Neural crest cell (in vitro differentiated cells): ENCODE data around the gene ELK1. TPM values are rescaled to one million over a fixed set of nuclear protein-coding genes. Genes with fewer than 3 reads are reported as not detected.

Source experiments
- DNase-seq: peaks from one replicate; pipeline ENCODE4 v3.0.0; 2021; ENCODE audit warnings: low read depth, mixed read lengths, low spot score
- H3K27ac Mint-ChIP-seq: one replicate; pipeline ENCODE4 v1.8.0; 2021; ENCODE audit warnings: mild to moderate bottlenecking, mixed read lengths; ENCODE audit not compliant: unreplicated experiment
- H3K27me3 Mint-ChIP-seq: 2 replicates; pipeline ENCODE4 v1.8.0; 2021; ENCODE audit warnings: low read depth, mild to moderate bottlenecking, mixed read lengths
- H3K36me3 Mint-ChIP-seq: 2 replicates; pipeline ENCODE4 v1.8.0; 2021; ENCODE audit warnings: low read depth, mild to moderate bottlenecking, mixed read lengths
- H3K4me1 Mint-ChIP-seq: 2 replicates; pipeline ENCODE4 v1.8.0; 2021; ENCODE audit warnings: mixed read lengths
- H3K4me3 Mint-ChIP-seq: one replicate; pipeline ENCODE4 v1.8.0; 2021; ENCODE audit warnings: mild to moderate bottlenecking, mixed read lengths
- H3K9me3 Mint-ChIP-seq: 2 replicates; pipeline ENCODE4 v1.8.0; 2021; ENCODE audit warnings: mixed read lengths
- long read RNA-seq: library from polyadenylated mRNA; unstranded; transcript quantifications from one replicate; pipeline ENCODE4 v2.0.0, GENCODE V29; 2020
- total RNA-seq: library from RNA; stranded (reverse); gene quantifications from 2 replicates; pipeline ENCODE4 v1.2.1, GENCODE V29; 2021
- TF ChIP-seq, protein P1 (sequence below): fragments of 200-600 bp; sonication (generic); conservative IDR thresholded peaks from 2 replicates; pipeline ENCODE4 v1.5.0; 2021; ENCODE audit warnings: antibody characterized with exemption, mild to moderate bottlenecking

The ELK1 gene, protein sequence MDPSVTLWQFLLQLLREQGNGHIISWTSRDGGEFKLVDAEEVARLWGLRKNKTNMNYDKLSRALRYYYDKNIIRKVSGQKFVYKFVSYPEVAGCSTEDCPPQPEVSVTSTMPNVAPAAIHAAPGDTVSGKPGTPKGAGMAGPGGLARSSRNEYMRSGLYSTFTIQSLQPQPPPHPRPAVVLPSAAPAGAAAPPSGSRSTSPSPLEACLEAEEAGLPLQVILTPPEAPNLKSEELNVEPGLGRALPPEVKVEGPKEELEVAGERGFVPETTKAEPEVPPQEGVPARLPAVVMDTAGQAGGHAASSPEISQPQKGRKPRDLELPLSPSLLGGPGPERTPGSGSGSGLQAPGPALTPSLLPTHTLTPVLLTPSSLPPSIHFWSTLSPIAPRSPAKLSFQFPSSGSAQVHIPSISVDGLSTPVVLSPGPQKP
- total RNA-seq: 24.6 and 27.4 TPM in 2 replicates
- long read RNA-seq, partial matches to known transcripts: 0 of 2 reads
- long read RNA-seq, other reads (novel, unspliced or antisense): 2 of 2 reads

GRCh38 chrX:47650164-47651042 is at the start of gene ELK1:
Gene ELK1 (minus strand): TSS chrX:47650563. CDS start chrX:47641441, 9,122 bp downstream.
- Mint-ChIP-seq H3K27me3 (no peaks in the 10 kb centered on the region), H3K4me1 (peaks cover 37% of the 10 kb centered on the region), H3K36me3 (peaks cover 14% of the 10 kb centered on the region), H3K27ac (peak within 1 kb of the TSS; percentile 76), H3K9me3 (peaks cover 2% of the 10 kb centered on the region), H3K4me3 (peak within 1 kb of the TSS; percentile 91)
- DNase-seq: peak; percentile 76
- TF ChIP-seq, protein P1, sequence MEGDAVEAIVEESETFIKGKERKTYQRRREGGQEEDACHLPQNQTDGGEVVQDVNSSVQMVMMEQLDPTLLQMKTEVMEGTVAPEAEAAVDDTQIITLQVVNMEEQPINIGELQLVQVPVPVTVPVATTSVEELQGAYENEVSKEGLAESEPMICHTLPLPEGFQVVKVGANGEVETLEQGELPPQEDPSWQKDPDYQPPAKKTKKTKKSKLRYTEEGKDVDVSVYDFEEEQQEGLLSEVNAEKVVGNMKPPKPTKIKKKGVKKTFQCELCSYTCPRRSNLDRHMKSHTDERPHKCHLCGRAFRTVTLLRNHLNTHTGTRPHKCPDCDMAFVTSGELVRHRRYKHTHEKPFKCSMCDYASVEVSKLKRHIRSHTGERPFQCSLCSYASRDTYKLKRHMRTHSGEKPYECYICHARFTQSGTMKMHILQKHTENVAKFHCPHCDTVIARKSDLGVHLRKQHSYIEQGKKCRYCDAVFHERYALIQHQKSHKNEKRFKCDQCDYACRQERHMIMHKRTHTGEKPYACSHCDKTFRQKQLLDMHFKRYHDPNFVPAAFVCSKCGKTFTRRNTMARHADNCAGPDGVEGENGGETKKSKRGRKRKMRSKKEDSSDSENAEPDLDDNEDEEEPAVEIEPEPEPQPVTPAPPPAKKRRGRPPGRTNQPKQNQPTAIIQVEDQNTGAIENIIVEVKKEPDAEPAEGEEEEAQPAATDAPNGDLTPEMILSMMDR: no peak

- Mint-ChIP-seq H3K27ac (no peak overlapping the region), H3K4me1 (no peaks in the 10 kb centered on the region), H3K9me3 (peaks cover 11% of the 10 kb centered on the region), H3K36me3 (no peaks in the 10 kb centered on the region), H3K4me3 (no peak overlapping the region), H3K27me3 (peaks cover 9% of the 10 kb centered on the region)
- TF ChIP-seq, protein P1: no peak
- no peak for DNase-seq
These were observed 46.8 kb upstream of the ELK1 start for GRCh38 chrX:47697181-47697580.

DNA sequence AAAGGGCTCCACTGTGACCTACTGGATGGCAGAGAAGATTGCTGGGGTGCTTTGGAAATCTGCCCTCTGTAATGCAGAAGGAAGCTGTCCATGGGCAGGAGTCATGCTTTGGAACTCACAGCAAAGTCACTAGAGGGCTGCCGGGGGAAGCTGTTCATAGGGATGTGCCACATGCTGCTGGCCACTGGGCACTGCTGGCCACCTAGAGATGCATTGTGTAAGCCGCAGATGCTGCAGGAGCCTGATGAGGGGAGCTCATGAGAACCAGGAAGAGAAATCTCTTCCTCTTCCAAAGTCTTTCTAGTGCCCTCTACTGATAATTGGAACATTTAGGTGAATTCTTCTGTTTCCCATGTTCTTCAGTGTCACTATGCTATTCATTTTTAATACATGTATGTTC is 39.8 kb upstream of the ELK1 start:
- peaks cover 8% of the 10 kb centered on the region for H3K9me3 Mint-ChIP-seq
- TF ChIP-seq, protein P1: no peak
- no peak overlapping the region for H3K27ac Mint-ChIP-seq
- no peak for DNase-seq
- no peaks in the 10 kb centered on the region for H3K36me3 Mint-ChIP-seq
- no peak overlapping the region for H3K4me3 Mint-ChIP-seq
- peaks cover 42% of the 10 kb centered on the region for H3K27me3 Mint-ChIP-seq
- H3K4me1 Mint-ChIP-seq: no peaks in the 10 kb centered on the region

GRCh38 chrX:47687263-47687662 is 36.9 kb upstream of the ELK1 start:
- Mint-ChIP-seq H3K27ac (no peak overlapping the region), H3K36me3 (no peaks in the 10 kb centered on the region), H3K4me3 (no peak overlapping the region), H3K9me3 (peaks cover 11% of the 10 kb centered on the region), H3K4me1 (no peaks in the 10 kb centered on the region), H3K27me3 (peaks cover 55% of the 10 kb centered on the region)
- DNase-seq: no peak
- TF ChIP-seq, protein P1: no peak

GRCh38 chrX:47683829-47684205 is 33.5 kb upstream of the ELK1 start:
- Mint-ChIP-seq H3K9me3 (peaks cover 8% of the 10 kb centered on the region), H3K27me3 (peaks cover 53% of the 10 kb centered on the region), H3K27ac (no peak overlapping the region), H3K4me1 (no peaks in the 10 kb centered on the region), H3K4me3 (no peak overlapping the region), H3K36me3 (no peaks in the 10 kb centered on the region)
- TF ChIP-seq, protein P1: no peak
- DNase-seq: no peak
